ENCODE data around the gene BRINP3.

Gene BRINP3

GRCh38 chr1:190303501-190303900, 174.2 kb downstream of the BRINP3 start:
- no peak for DNase-seq

GRCh38 chr1:190296453-190296852, 181.2 kb downstream of the BRINP3 start:
- DNase-seq: no peak

- DNase-seq: no peak
These were observed 187.8 kb downstream of the BRINP3 start for GRCh38 chr1:190289897-190290296.

GRCh38 chr1:190286111-190286510, 191.6 kb downstream of the BRINP3 start:
- DNase-seq: no peak

GRCh38 chr1:190277107-190277506, 200.6 kb downstream of the BRINP3 start:
- no peak for DNase-seq

- no peak for DNase-seq
These were observed 202.9 kb downstream of the BRINP3 start for GRCh38 chr1:190274721-190275120.

GRCh38 chr1:190273161-190273560, 204.5 kb downstream of the BRINP3 start:
- no peak for DNase-seq

GRCh38 chr1:190262538-190262937, 215.1 kb downstream of the BRINP3 start:
- DNase-seq: no peak

- DNase-seq: no peak
These were observed 218.2 kb downstream of the BRINP3 start for GRCh38 chr1:190259424-190259823.

GRCh38 chr1:190258003-190258402, 219.7 kb downstream of the BRINP3 start:
- no peak for DNase-seq

- no peak for DNase-seq
These were observed 225.6 kb downstream of the BRINP3 start for GRCh38 chr1:190252046-190252445.

GRCh38 chr1:190250368-190250767, 227.3 kb downstream of the BRINP3 start:
- no peak for DNase-seq

GRCh38 chr1:190244406-190244805, 233.3 kb downstream of the BRINP3 start:
- no peak for DNase-seq

GRCh38 chr1:190243056-190243455, 234.6 kb downstream of the BRINP3 start:
- no peak for DNase-seq

- no peak for DNase-seq
These were observed 251.7 kb downstream of the BRINP3 start for GRCh38 chr1:190226006-190226405.

GRCh38 chr1:190212450-190212849, 265.2 kb downstream of the BRINP3 start:
- DNase-seq: no peak

- DNase-seq: no peak
These were observed 269.9 kb downstream of the BRINP3 start for GRCh38 chr1:190207733-190208132.

- DNase-seq: no peak
These were observed 272.0 kb downstream of the BRINP3 start for GRCh38 chr1:190205713-190206112.

GRCh38 chr1:190196020-190196419, 281.6 kb downstream of the BRINP3 start:
- no peak for DNase-seq

GRCh38 chr1:190193508-190194115, 284.1 kb downstream of the BRINP3 start:
- no peak for DNase-seq

- DNase-seq: no peak
These were observed 285.0 kb downstream of the BRINP3 start for GRCh38 chr1:190192627-190193026.

GRCh38 chr1:190183588-190183987, 294.1 kb downstream of the BRINP3 start:
- DNase-seq: no peak

GRCh38 chr1:190179817-190180216, 297.8 kb downstream of the BRINP3 start:
- DNase-seq: no peak

GRCh38 chr1:190178827-190179226, 298.8 kb downstream of the BRINP3 start:
- no peak for DNase-seq

- no peak for DNase-seq
These were observed 300.1 kb downstream of the BRINP3 start for GRCh38 chr1:190177555-190177954.

- no peak for DNase-seq
These were observed 300.9 kb downstream of the BRINP3 start for GRCh38 chr1:190176776-190177175.

Measured in activated CD8-positive, alpha-beta memory T cell treated with anti-CD3 and anti-CD28 coated beads, Interleukin-2, amount 50 U/mL, for 4 hours (primary cell).